G401 (cell line): ENCODE results near the gene ALDH6A1. TPM values are rescaled to one million over a fixed set of nuclear protein-coding genes. Genes with fewer than 3 reads are reported as not detected.

Source experiments
- DNase-seq: peaks from one replicate; pipeline ENCODE4 v3.0.0-alpha.2; 2015; ENCODE audit warnings: low spot score
- in situ Hi-C: cut with HindIII; loops from 2 replicates; pipeline ENCODE4 v1.10.0; 2016; ENCODE audit warnings: low sequenced_read_pairs, mixed read lengths
- total RNA-seq: library from RNA; depleted of rRNA; stranded (reverse); fragments of >200 nt; shearing (Covaris generic); gene quantifications from 2 replicates; pipeline ENCODE4 v1.2.3, GENCODE V29; 2014

Gene ALDH6A1
- total RNA-seq, 1 experiment from 2014 or later: 35.6 TPM

DNA sequence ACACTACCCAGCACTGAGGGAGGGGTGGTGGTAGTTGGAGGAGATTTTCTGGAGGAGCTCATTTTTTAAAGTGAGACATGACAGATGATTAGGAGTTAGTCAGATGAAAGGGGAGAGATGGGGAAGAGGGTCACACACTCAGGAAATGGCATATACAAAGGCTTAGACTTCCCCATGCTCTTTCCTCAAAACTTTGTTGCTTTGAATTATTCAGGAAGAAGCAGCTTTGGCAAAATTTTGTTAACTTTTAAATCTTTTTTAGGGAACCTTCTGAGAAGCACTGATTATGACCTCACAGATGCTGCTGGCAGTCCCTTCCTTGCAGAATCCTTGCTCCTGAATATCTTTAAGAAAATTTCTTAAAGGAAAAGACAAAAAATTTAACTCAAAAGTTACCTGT lies 19.8 kb downstream of the ALDH6A1 start:
- in situ Hi-C loops: no loop called here
- DNase-seq: no peak

DNA sequence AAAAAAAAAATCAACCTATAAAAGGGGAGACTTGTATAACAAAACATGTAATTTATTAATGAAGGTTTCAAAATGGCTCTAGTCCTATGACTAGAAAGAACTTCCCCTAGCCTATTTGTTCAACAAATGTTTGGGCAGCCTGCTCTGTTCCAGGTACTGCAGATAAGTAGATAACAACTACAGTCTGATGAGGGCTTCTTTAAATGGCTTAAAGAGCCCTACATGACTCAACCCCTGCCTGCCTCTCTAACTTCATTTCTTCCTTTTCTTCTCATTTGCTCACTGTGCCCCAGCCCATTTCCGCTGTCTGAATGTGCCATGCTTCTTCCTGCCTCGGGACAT lies 21.5 kb downstream of the ALDH6A1 start:
- in situ Hi-C loops: no loop called here
- DNase-seq: no peak

DNA sequence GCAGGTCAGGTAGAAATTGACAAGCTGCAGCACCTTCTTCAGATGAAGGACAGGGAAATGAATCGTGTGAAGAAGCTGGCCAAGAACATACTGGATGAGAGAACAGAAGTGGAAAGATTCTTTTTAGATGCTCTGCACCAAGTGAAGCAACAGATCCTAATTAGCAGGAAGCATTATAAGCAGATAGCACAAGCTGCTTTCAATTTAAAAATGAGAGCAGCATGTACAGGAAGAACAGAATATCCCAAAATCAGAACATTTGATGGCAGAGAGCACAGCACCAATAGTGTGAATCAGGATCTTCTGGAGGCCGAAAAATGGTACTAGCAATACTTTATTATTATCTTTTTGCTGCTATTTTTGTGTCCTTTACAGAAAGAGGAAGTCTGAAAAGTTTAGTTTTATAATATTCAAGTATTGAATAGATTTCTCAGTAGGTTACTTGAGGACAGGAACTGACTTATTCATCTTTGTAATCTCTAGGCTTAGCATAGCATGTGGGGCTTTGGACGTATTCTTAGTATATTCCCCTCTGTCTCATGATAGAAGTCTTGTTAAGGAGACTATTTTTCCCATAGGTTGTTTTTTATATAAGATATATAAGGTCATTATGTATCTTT lies 34.3 kb downstream of the ALDH6A1 start:
- DNase-seq: peak; percentile 1
- in situ Hi-C loops: no loop called here

DNA sequence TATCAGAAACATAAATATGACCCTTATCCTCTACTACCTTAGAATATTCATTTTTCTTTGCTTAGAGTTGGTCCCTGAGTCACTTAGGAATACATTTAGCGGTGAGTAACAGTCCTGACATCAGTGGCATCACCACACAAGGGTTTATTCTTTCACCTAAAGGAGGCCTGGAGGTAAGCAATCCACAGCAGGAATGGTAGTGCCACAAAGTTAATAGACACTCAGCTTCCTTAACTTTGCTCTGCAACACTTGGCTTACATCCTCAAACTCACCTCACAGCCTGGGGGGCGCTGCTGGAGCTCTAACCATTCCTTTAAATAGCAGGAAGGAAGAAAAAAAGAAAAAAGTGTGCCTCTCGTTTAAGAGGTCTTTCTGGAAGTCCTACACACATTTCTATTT lies 36.0 kb downstream of the ALDH6A1 start:
- in situ Hi-C loops: no loop called here
- peak; percentile 1 for DNase-seq

DNA sequence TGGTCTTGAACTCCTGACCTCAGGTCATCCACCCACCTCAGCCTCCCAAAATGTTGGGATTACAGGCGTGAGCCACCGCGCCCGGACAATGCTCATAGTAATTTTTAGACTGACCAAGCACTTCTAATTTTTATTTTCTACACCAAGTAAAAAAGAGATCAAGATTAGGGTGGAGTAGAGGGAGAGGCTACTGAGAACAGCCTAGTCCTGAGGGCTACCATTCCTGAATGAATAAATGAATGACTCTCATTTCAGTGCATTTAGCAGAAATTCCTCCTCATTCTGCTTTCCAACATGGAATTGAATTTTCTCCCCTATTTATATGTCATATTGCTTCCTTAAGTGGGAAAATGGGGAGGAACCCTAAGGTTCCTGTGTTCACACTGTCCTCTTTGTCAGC lies 38.7 kb downstream of the ALDH6A1 start:
- in situ Hi-C loops: no loop called here
- DNase-seq: no peak

DNA sequence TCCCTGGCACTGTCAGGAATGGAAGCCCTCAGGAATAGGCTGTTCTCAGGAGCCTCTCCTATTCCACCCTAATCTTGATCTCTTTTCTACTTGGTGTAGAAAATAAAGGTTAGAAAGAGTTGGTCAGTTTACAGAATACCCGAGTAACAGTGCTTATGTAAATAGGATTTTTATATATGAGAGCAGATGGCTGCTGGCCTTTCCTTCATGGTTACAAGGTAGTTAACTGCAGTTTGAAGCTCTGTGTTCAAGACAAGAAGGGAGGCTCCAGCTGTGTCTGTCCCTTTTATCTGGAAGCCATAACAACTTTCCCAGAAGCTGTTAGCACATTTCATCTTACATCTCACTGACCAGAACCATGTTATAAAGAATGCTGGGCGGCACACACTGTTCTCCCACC lies 42.0 kb downstream of the ALDH6A1 start:
- in situ Hi-C loops: no loop called here
- DNase-seq: no peak

DNA sequence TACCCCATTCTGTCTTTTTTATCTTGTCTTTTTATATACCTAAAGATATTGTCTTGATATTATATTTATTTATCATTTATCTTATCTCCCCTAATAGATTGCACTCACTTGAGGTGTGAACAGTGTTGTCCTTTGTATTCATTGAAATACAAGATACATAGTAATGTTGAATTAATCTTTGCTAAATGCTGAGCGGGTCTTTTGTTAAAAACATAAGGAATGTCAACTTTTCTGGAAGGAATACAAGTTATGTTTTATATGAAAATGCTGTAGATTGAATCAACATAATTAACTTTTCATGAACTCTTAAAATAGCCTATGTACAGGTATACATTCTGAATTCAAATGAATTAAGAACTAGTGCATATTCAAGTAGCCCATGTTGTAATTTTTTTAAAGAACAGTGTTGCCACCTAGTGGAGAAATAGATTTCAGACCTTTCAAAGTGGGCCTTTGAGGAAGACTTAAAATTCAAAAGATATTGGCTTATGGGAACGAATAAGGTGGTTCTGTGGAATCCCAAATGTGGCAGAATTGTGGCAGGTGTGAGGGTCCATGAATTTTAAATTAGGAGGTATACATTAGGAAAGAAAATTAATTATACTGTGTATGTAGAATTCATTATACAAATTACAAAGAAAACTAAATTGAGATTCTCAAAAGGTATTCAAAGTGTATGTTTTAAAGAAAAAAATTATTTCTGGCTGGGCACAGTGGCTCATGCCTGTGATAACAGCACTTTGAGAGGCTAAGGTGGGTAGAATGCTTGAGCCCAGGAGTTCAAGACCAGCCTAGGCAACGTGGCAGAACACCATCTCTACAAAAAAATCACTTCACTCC lies 46.0 kb downstream of the ALDH6A1 start:
- in situ Hi-C loops: no loop called here
- DNase-seq: peak; percentile 71

DNA sequence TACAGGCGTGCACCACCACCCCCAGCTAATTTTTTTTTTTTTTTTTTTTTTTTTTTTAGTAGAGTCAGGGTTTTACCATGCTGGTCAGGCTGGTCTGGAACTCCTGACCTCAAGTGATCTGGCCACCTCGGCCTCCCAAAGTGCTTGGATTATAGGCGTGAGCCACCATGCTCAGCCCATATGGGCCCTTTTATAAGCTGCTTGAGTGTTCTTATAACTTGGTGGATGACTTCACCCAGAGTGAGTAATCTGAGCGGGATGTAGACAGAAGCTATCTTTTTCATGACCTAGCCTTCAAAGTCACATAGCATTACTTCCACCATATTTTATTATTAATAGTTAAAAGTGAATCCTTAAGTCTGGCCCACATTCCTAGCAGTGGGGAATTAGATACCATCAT lies 48.7 kb downstream of the ALDH6A1 start:
- DNase-seq: no peak
- in situ Hi-C loops: no loop called here

DNA sequence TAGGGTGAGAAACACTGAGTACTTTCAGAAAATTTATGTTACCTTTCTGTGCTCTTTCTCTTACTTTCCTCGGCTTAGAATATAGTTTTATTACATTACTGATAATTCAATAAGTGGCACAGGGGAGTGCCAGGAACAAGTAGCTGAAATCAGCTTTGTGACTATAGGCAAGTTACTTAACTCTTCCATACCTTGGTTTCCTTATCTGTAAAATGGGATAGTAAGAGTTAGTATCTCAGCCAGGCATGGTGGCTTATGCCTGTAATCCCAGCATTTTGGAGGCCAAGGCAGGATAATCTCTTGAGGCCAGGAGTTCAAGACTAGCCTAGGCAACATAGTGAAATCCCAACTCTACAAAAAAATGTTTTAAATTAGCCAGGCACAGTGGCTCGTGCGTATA lies 49.7 kb downstream of the ALDH6A1 start:
- in situ Hi-C loops: no loop called here

DNA sequence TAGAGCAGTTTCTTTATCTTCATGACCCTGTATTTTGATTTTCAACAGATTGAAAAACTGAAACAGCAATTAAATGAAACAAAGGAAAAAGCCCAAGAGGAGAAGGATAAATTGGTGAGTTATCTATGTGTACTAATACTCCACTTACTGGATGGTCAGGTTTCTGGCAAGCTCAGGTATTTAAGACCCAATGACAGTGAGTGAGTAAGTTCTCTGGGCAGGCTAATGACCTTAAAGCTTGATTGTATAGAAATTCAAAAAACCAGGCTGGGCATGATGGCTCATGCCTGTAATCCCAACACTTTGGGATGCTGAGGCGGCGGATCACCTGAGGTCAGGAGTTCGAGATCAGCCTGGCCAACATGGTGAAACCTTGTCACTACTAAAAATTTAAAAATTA lies 55.1 kb downstream of the ALDH6A1 start:
- no peak for DNase-seq
- in situ Hi-C loops: no loop called here

More for the DNA sequence above, 49.7 kb downstream of the ALDH6A1 start:
- no peak for DNase-seq

DNA sequence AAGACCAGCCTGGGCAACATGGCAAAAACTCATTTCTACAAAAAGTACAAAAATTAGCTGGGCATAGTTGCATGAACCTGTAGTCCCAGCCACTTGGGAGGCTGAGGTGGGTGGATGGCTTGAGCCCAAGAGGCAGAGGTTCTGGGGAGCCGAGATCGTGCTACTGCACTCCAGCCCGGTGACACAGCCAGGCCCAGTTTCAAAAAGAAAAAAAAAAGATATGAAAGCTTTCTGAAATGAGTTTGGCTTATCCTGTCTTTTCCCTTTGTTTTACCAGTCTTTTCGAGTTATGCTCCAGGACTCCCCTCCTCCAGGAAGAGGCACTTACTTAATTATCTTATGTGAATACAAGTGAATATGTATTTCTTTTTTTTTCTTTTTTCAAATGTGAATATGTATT lies 61.9 kb downstream of the ALDH6A1 start:
- in situ Hi-C loops: no loop called here

DNA sequence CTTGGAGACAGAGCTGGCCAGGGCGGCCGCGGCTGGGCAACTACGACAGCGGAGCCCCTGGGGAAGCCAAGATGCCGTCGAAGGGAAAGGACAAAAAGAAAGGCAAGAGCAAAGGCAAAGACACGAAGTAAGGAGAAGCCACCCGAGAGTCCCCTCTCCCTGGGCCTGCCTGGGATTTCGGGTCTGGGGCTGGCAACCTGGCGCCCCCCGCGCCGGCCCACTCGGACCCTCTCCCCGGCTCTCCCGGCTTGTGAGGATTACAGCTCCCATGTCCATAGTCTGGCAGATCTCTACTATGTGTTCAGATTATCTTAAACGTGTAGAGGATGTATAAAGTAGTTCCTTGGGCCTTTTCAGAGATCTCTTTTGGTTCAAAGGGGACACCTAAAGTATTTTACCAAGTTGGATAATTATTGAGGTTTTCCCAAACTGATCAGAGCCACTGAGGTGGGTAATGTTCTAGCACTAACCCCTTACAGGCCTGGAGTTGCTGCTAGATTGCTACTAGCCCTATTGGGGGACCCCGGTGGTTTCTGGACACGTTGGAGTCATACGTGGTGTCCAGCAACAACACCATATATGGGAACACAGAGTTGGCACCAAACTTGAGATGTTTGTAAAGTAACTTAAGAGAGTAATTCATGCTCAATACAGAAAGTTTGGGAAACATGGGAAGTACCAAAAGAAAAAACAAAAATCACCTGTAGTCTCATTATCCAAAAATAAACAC lies 64.7 kb downstream of the ALDH6A1 start:
- in situ Hi-C loops: no loop called here

More for the DNA sequence above, 61.9 kb downstream of the ALDH6A1 start:
- no peak for DNase-seq

DNA sequence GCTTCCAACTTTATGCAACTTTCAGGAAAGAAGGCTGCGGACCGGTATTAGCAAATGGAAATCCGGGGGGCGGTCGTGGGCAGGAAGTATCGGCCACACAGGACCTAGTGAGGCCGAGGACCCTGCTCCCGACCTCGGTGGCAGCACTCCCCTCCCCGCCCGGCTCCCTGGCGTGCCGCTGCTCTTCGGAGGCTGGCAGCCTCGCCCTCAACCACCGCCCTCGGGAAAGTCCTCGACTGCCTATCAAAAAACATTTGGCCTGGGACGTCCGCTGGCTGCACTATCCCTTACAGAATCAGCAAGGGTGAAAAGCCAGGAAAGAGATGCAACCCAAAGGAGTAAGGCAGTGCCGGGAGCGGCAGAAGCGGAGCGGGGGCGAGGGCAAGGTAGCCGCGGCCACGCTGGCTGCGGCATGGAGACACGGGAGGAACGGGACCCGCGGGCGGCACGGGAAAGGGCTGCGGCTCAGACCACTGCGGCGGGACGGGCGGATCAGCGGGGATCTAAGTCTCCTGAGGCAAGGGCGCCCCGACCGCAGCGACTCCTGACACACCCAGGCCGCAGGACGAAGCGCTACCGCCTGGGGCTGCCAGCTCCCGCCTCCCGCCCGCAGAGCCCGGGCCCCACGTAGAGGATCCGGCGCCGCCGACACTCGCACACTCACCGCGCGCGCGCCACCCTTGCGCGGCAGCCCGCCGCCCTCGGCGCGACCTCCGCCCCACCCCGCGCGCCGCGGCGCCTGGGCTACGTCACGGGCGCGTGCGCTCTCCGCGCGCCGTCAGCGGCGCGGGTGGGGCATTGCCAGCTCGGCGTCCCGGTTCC lies 65.5 kb downstream of the ALDH6A1 start, which contains the start of the genes BBOF1 and ENTPD5:
TSS of gene BBOF1 (plus strand) at position 764 of the 822 bp plus-strand sequence. CDS start 130 bp downstream, outside the sequence.
TSS of gene ENTPD5 (minus strand) at position 703 of the 822 bp plus-strand sequence. CDS start 31,186 bp downstream, outside the sequence.
- DNase-seq: peak; percentile 84
- in situ Hi-C loops: no loop called here

More for the DNA sequence above, 64.7 kb downstream of the ALDH6A1 start:
- peak; percentile 6 for DNase-seq

DNA sequence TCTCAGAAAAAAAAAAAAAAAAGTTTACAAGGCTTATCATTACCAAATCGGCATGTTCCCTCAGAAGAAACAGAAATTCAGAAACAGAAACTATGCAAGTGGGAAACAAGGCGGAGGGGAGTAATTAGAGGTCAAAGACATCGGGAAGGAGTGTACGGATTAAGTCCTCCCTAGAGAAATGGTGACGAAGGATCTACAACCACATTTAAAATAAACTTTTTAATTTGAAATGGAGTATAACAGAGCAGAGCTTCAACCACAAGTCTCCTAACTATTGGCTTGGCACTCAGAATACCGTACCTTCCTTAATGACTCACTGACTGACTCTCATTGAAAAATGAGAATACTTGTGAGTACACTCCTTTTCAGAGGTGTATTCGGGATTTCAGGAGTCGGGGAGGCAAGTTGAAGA lies 66.1 kb downstream of the ALDH6A1 start:
- DNase-seq: no peak
- in situ Hi-C loops: no loop called here

DNA sequence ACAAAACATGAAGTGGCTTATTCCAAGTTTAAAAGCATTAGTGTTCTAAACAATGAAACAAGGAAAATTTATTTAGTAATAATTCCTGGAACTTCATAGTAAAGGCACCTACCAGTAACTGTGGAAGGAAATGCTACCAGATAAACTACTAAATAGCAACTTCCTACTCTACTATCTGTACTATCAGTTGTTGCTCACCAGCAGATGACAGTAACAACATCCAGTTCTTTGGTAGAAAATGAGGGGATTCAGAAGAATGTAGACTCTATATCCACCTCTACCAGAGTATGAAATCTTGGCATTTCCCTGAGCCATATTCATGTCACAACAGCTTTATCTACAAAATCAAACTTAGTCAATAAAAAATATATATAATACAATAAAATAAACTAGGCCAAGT lies 68.3 kb downstream of the ALDH6A1 start:
- in situ Hi-C loops: no loop called here

DNA sequence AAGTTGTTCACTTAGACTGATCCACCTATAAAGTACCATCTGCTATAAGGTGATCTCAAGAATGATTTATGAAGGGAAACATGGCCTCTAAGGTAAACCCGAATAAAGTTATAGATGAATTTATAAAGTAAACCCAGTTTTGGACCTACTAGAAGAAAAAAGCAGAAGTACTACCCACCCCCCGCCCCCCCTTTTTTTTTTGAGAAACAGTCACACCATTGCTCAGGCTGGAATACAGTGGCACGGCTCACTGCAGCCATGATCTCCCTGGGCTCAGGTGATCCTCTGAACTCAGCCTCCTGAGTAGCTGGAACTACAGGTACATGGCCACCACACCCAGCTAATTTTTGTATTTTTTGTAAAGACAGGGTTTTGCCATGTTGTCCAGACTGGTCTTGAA lies 69.1 kb downstream of the ALDH6A1 start:
- no peak for DNase-seq
- in situ Hi-C loops: no loop called here

More for the DNA sequence above, 68.3 kb downstream of the ALDH6A1 start:
- DNase-seq: no peak

DNA sequence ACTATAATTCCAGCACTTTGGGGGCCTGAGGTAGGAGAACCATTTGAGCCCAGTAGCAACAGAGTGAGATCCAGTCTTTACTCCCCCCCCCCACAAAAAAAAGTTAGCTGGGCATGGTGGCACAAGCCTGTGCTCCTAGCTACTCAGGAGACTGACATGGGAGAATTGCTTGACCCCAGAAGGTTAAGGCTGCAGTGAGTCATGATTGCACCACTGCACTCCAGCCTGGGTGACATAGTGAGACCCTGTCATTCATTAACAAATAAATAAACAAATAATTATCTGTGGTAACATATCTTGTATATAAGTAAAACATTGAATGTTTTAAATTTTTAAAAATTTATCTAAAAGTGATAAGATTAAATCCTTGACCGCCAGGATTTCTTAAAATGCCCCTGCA lies 70.0 kb downstream of the ALDH6A1 start:
- no peak for DNase-seq
- in situ Hi-C loops: no loop called here

DNA sequence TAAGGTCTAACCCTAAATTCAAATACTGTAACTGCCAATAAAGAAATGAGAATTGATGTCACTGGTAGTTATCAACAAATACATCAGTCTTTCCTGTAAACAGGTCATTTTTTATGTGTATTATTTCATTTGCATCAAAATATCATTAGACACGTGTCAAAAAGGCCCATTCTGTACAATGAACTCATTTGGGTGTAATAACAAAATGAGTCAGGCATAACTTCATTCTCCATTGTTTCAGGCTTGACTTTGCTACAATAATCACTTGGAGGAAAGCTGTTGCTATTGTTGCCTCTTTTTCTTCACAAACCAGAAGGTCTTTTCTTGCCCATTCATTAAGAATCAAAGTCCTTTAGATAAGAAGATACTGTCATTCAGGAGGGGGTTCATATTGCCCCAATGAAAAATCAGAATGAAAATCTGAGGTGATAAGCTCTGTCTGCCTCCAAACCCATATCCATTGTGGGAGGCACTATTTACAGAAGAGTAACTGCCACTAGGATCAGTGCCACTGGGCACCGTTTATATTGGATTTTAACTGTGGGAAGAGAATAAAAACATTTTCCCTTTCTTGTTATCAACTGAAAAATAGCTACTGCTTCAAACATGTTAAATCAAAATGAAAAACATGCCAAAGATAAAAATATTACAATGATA lies 75.3 kb downstream of the ALDH6A1 start:
- no peak for DNase-seq
- in situ Hi-C loops: no loop called here
